ENCODE measurements around the gene MED27. TPM values are rescaled to one million over a fixed set of nuclear protein-coding genes. Genes with fewer than 3 reads are reported as not detected.

The MED27 gene
- total and polyA plus RNA-seq, 9 of the 15 experiments (the other 6 are each of a cell fraction or from before 2014, with no cell fraction given), result 24.4 to 91.0 (median 36.1) TPM

GRCh38 chr9:132074736-132075135, 4.9 kb downstream of the MED27 start:
- Histone ChIP-seq H3K4me3 (no peak overlapping the region), H4K20me1 (replicated peaks; ENCODE audit: control insufficient read depth, insufficient read depth, low read length) (peaks cover 11% of the 10 kb centered on the region), H3K9ac (ENCODE audit: insufficient read depth in 1 of 2, low read depth in 2 of 2, low read length in 2 of 2) (no peak overlapping the region), H3K36me3 (ENCODE audit: control insufficient read depth, insufficient read depth, low read length) (peaks cover 72% of the 10 kb centered on the region), H3K27ac (ENCODE audit: extremely low read depth, low read depth, low read length) (no peak overlapping the region), H2AFZ (ENCODE audit: low read depth, low read length) (no peak overlapping the region), H3K4me1 (replicated peaks in 1 of 2; ENCODE audit: control insufficient read depth in 2 of 2, insufficient read depth in 2 of 2, low read length in 2 of 2) (peaks cover 0 to 10% of the 10 kb centered on the region in 2 experiments; a peak in 3 of 5 replicates), H3K27me3 (ENCODE audit: control insufficient read depth in 2 of 2, insufficient read depth in 2 of 2, low read length in 2 of 2) (no peaks in the 10 kb centered on the region), H3K4me2 (ENCODE audit: insufficient read depth, low read length) (no peak overlapping the region), H3K9me3 (replicated peaks; ENCODE audit: control insufficient read depth, insufficient read depth, low read depth, low read length) (no peaks in the 10 kb centered on the region), H3K9me1 (ENCODE audit: control insufficient read depth, insufficient read depth, low read length) (no peaks in the 10 kb centered on the region), H3K79me2 (ENCODE audit: control insufficient read depth, insufficient read depth, low read length) (peaks cover 75% of the 10 kb centered on the region)
- FAIRE-seq (no peak), DNase-seq (ENCODE audit: extremely low read depth in 1 of 4, low spot score in 3 of 4) (no peak), ATAC-seq (no peak)
- no TSS peak for BruUV-seq (replicated peaks)
- intact Hi-C loops (cut with micrococcal nuclease) (no loop called here), in situ Hi-C loops (cut with MboI) (no loop called here)
- ChIA-PET CTCF (ENCODE audit: low intra/inter-chr PET ratio) (no interaction called here), POLR2A (no interaction called here)
- WGBS (ENCODE audit: insufficient coverage, low coverage, missing lambda C conversion rate), result 88% methylated on average over 2 of the region's 2 CpGs
- TF ChIP-seq CHCHD3 (CRISPR knock-in tag; IDR thresholded peaks at IDR 0.05) (no peak), U2AF2 (optimal IDR thresholded peaks at IDR 0.05; ENCODE audit: low read depth, low read length) (no peak), NRF1 (conservative IDR thresholded peaks at IDR 0.05 in 1 of 2, IDR thresholded peaks at IDR 0.05 in 1 of 2) (no peak), ZNF589 (CRISPR knock-in tag; IDR thresholded peaks at IDR 0.05; ENCODE audit: low read depth) (no peak), HSF4 (CRISPR knock-in tag; IDR thresholded peaks at IDR 0.05; ENCODE audit: borderline replicate concordance) (no peak), LCOR (CRISPR knock-in tag; IDR thresholded peaks at IDR 0.05) (no peak), BRD9 (IDR thresholded peaks at IDR 0.05; ENCODE audit: low read depth, partially characterized antibody) (no peak), KAT8 (IDR thresholded peaks at IDR 0.05; ENCODE audit: low read depth) (no peak), NFE2L1 (tag; IDR thresholded peaks at IDR 0.05; ENCODE audit: borderline replicate concordance, low read depth) (no peak)

Measured in K562 (cell line).